Measurements from ENCODE around the gene OSBPL6.

The OSBPL6 gene

GRCh38 chr2:178361588-178361987 lies 167.3 kb downstream of the OSBPL6 start:
- no peak for DNase-seq

DNA sequence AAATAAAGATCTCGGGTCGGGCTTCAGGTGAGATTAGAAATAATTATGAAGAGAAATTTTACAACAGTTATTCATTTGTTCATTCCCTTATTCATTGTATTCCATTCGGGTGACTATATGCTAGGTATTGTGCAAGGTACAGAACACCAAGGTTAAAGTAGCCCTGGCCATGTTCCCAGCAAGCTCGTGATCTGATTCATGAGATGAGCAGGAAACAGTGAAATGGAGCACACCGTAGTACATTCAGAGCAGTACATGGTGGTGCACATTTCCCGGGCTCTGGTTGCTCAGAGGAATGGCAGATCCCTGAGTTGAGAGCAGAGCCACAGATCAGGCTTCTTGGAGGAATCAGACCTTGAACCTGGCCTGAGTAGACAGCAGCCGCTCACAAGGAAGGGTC lies 168.9 kb downstream of the OSBPL6 start:
- DNase-seq = no peak

GRCh38 chr2:178365116-178365515 lies 170.8 kb downstream of the OSBPL6 start:
- DNase-seq = no peak

GRCh38 chr2:178366412-178366811 lies 172.1 kb downstream of the OSBPL6 start:
- no peak for DNase-seq

- DNase-seq = no peak
Measured at GRCh38 chr2:178367344-178367743, 173.0 kb downstream of the OSBPL6 start.

- no peak for DNase-seq
Measured at GRCh38 chr2:178374865-178375264, 180.6 kb downstream of the OSBPL6 start.

GRCh38 chr2:178377046-178377445 lies 182.7 kb downstream of the OSBPL6 start:
- DNase-seq = no peak

GRCh38 chr2:178379162-178380004 lies 185.1 kb downstream of the OSBPL6 start:
- DNase-seq = no peak

DNA sequence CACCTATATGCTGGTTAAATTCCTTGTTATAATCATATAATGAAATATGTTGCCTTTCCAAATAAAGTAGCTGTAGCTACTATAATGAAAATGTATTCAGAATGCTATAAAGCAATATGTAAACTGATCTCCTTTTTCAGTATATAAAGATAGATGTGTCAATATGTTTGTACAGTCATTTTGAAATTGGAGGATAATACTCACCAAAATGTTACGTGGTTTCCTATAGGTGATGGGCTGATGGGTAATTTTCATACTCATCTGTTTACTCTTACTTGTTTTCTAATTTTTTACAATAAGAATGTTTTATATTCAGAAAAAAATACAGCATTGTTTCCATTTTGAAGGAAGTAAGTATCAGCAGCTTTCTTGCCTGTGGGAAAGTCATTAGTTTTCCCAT lies 186.5 kb downstream of the OSBPL6 start:
- DNase-seq = no peak

GRCh38 chr2:178383718-178384117 lies 189.4 kb downstream of the OSBPL6 start:
- no peak for DNase-seq

- no peak for DNase-seq
Measured at GRCh38 chr2:178385595-178386148, 191.4 kb downstream of the OSBPL6 start.

- DNase-seq = no peak
Measured at GRCh38 chr2:178386986-178387597, 192.8 kb downstream of the OSBPL6 start.

DNA sequence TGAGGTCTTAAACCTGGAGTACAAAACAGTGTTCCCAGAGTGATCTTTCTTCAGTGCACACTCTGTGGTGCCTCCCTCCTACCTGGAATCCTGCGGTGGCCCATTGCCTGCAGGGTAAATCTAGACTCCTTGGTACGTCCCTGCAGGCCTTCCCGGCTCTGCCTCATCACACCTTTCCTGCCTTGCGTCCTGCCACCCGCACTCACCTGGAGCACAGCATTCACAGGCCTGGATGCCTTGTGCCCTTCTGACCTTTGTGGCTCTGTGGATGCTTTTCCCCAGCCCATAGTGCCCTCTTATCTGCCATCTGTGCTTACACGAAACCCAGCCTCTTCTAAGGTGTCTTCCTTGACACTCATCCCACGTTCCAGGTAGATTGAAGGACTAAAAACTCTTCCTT lies 194.0 kb downstream of the OSBPL6 start:
- DNase-seq = no peak

DNA sequence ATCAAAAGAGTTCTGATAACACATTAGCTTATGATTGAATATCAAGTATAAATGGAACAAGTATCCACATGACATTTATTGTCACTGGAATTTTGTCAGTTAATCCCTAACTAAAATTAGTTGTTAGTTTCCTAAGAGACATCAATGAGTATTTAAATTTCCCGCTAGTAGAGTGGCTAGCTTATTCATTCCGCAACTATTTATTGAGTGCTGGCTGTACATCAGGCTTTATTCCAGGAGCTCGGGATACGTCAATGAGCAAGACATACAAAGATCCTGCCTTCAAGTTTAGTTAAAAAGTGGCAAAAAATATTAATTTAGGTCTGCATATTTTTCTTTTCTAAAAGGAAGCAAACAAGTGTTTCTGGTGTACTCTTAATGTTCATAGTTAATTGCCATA lies 197.4 kb downstream of the OSBPL6 start:
- no peak for DNase-seq

- no peak for DNase-seq
Measured at GRCh38 chr2:178392215-178392614, 197.9 kb downstream of the OSBPL6 start.

DNA sequence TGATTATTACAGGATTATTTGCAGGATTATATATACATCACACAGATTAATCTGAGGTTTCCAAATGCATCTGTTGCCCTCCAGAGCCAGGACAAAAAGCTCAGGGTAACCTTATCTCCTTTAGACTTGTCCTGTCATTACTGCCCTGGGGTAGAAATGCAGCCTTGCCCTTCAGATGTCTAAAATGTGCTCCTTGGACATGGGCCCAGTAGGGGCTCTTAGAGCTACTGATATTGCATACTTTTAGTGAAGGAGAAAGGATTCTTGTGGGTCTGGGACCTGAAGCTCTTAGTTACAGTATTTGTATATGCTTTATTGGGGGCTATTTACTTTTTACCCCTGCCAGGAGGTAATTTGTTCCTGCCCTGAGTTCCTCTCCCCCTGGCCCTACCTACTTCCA lies 200.5 kb downstream of the OSBPL6 start:
- DNase-seq = no peak

DNA sequence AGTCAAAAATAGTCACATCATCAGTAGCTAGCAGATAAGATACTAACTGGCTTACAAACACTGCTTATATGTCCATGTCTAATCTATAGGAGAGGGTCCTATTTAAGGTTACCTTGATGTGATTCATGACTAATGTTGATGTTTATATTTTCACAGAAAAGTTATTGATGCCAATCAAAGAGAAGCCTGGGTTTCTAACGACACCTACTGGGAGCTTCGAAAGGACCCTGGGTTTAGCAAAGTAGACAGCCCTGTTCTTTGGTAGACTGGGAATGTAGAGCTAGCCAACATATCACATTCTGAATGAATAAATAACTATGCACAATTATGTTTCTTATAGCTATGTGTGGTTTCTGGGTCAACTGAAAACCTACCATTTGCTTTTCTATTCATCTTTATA lies 201.0 kb downstream of the OSBPL6 start:
- DNase-seq = no peak

- no peak for DNase-seq
Measured at GRCh38 chr2:178395941-178396570, 201.7 kb downstream of the OSBPL6 start.

DNA sequence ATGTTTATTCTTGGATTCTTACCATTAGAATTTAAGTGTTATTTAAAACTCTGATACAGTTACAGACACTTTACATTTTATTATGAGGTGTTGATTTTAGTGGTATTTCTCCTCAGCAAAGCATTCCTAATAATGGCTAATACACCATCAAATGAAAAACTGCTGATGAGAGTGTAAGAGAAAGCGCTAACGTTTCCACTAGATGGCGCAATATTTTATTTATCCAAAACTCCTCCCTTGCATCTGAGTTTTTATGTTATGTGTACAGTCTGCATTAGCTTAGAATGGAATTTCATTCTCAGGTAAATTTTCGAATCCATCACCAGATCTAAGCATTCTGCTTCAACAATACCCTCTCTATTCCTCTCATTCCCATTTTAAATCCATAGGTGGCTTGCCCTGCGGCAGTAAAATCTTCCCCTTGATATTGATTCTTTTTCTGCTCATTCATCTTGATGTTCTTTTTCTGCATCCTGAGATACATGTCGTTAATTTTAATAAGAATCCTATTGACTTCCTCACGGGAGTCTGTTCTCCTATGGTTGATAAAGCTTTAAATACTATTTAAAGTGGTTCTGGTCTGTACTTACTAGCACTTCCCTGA lies 202.8 kb downstream of the OSBPL6 start:
- no peak for DNase-seq

DNA sequence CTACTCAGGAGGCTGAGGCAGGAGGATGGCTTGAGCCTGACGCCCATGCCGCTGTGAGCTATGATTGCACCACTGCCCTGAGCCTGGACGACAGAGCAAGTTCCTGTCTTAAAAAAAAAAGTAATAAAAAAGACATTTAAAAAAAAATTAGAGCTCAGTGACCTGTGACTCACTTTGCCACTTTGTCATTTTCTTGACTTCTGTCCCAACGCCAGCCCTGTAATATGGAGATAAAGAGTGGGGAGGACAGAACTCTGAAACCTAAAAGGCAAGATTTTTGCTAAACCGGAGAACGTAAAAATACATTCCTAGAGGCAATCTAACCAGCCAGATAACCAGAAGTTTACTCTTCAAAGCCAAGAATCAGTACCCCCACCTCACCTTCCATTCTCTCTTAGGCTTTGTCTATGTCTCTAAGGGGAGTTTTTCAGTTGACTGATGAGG lies 207.7 kb downstream of the OSBPL6 start:
- no peak for DNase-seq

DNA sequence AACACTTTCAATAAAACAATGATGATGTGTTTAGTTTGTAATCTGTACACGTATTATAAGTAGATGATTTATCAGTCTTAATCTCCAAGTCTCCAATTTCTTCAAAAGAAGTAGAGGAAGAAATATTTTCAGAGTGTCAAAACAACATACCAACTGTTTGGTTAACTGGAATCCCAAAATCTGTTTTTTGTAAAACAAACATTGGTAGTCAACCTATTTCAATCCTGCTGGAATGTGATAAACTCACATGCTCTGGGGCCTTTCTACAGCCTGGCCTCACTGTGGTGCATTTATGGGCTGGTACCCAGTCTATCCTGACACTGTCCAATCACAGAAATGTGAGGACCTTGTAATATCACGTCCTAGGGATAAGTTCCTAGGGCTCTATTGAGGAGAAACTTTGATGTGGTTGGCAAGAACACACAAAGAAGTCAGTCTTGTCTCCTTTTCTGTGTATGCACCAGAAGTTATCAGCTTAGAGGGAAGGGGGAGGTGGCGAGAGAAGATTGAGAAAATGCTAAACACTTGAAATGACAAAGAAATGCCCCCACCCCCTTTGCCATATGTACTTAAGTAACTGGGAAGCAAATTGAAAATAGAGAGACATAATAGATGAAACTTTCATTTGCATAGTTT lies 209.5 kb downstream of the OSBPL6 start:
- DNase-seq = no peak

DNA sequence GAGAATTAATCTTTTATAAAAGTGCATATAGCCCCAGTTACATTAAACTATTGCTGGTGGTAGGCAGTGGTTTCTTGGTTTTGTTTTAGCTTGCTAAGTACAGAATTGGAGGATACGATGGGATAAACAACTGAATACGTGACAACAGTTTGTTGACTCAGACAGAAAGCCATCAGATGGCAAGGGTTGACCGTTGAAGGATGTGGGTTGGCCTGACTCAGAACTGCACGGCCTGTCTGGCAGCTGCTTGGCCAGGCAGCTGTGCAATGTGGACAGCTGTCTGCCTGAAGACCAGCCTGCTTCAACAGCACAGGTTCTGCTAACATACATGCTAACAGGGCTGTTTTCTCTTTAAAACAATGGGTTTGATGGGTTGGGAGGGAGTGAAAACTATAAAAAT lies 210.1 kb downstream of the OSBPL6 start:
- DNase-seq = no peak

DNA sequence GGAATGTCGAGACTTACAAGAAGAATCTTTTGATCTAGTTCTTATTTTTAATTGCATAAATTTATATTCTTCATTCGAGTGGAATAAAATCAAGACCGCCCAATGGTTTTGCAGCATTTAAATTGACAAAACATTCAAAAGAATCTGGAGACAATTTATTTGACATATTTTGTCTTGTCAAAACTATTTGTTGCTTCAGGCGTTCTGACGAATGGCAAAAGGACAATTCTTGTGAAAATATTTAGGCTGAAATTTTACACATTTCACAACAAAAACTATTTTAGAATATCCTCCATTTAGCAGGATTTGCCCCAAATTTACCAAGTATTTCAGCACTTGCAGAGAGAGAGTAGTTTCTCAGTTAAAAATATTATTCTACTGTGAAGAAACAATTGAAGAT lies 214.9 kb downstream of the OSBPL6 start:
- no peak for DNase-seq
